Measurements from ENCODE around the gene FAS.

The FAS gene

DNA sequence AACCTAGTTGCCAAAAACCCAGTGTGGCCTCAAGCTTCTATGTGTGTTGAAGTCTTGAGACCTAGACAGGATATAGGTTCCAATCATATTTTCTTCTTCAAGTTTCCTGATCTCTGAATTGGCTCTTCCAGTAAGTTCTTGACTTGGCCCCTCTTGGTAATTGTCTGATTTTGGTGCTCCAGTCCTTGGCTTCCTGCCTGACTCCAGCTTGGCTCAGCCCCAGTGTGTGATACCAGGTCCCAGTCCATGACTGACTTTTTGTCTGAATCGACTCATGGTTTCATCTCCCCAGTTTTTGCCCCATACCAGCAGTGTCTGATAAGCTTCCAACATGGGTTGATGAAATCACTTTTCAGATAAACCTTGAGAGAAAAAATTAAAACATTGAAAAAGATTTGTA is 72.3 kb downstream of the FAS start:
- H2AFZ ChIP-seq (ENCODE audit: low read depth, low read length), result no peak overlapping the region
- H3K27ac ChIP-seq (ENCODE audit: low read length), result no peak overlapping the region
- TF ChIP-seq, protein P1, sequence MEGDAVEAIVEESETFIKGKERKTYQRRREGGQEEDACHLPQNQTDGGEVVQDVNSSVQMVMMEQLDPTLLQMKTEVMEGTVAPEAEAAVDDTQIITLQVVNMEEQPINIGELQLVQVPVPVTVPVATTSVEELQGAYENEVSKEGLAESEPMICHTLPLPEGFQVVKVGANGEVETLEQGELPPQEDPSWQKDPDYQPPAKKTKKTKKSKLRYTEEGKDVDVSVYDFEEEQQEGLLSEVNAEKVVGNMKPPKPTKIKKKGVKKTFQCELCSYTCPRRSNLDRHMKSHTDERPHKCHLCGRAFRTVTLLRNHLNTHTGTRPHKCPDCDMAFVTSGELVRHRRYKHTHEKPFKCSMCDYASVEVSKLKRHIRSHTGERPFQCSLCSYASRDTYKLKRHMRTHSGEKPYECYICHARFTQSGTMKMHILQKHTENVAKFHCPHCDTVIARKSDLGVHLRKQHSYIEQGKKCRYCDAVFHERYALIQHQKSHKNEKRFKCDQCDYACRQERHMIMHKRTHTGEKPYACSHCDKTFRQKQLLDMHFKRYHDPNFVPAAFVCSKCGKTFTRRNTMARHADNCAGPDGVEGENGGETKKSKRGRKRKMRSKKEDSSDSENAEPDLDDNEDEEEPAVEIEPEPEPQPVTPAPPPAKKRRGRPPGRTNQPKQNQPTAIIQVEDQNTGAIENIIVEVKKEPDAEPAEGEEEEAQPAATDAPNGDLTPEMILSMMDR (IDR thresholded peaks at IDR 0.05; ENCODE audit: low read depth, low read length), result no peak
- no peak for TF ChIP-seq EZH2phosphoT487 (IDR thresholded peaks at IDR 0.05; ENCODE audit: low read depth)
- H4K20me1 ChIP-seq (ENCODE audit: insufficient read depth, low read length), result no peaks in the 10 kb centered on the region
- no peaks in the 10 kb centered on the region for H3K27me3 ChIP-seq (ENCODE audit: low read depth, low read length)
- H3K9ac ChIP-seq (ENCODE audit: low read length), result no peak overlapping the region
- no peaks in the 10 kb centered on the region for H3K36me3 ChIP-seq (replicated peaks; ENCODE audit: low read depth, low read length)
- H3K9me3 ChIP-seq (ENCODE audit: insufficient read depth, low read length), result no peaks in the 10 kb centered on the region
- no peak overlapping the region for H3K4me3 ChIP-seq (ENCODE audit: low read length)
- no peaks in the 10 kb centered on the region for H3K79me2 ChIP-seq (ENCODE audit: low read length)
- no peak overlapping the region for H3K4me2 ChIP-seq (ENCODE audit: low read length)
- H3K4me1 ChIP-seq (ENCODE audit: low read length), result no peaks in the 10 kb centered on the region

DNA sequence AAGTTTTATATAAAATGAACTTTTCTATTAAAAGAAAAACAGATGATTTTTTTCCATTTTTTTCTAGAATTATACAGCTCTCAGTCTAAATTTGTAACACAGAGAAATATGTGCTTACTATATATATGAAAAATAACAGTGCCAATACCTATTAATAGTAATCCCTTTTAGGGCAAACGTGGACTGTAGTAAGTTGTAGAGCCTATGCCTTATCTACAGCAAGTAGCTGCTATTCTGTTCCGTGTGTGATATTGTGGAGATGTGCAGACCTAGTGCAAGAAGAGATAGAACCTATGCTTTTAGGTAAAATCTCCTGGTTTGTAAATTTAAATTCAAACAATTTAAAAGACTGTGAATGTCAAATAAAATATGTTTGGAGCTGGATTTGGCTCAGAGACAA is 72.9 kb downstream of the FAS start:
- Histone ChIP-seq H4K20me1 (ENCODE audit: insufficient read depth, low read length) (no peaks in the 10 kb centered on the region), H3K9me3 (ENCODE audit: insufficient read depth, low read length) (no peaks in the 10 kb centered on the region), H3K79me2 (ENCODE audit: low read length) (no peaks in the 10 kb centered on the region), H3K9ac (ENCODE audit: low read length) (no peak overlapping the region), H3K27ac (ENCODE audit: low read length) (no peak overlapping the region), H3K4me3 (ENCODE audit: low read length) (no peak overlapping the region), H3K4me1 (ENCODE audit: low read length) (no peaks in the 10 kb centered on the region), H2AFZ (ENCODE audit: low read depth, low read length) (no peak overlapping the region), H3K36me3 (replicated peaks; ENCODE audit: low read depth, low read length) (no peaks in the 10 kb centered on the region), H3K4me2 (ENCODE audit: low read length) (no peak overlapping the region), H3K27me3 (ENCODE audit: low read depth, low read length) (no peaks in the 10 kb centered on the region)
- no peak for TF ChIP-seq EZH2phosphoT487 (IDR thresholded peaks at IDR 0.05; ENCODE audit: low read depth)
- TF ChIP-seq, protein P1 (IDR thresholded peaks at IDR 0.05; ENCODE audit: low read depth, low read length), result no peak

DNA sequence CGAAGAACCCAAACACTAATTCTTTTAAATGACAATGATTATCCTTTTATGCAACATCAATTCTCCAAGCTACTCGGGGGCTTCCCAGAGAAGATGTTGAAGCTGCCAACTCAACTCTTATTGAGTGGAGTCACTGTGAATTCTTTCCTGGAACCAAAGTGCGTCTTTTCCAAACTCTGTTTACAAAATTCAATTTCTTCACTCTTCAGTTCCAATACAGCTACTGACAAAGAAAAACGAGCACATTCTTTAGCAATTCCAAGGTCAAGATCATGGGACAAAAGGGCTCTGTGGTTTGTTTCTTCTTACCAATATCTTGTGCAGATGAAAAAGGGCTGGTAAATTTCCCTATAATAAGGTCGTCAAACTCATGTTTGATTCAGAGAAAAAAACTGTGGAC is 74.2 kb downstream of the FAS start:
- no peaks in the 10 kb centered on the region for H3K9me3 ChIP-seq (ENCODE audit: insufficient read depth, low read length)
- H3K27ac ChIP-seq (ENCODE audit: low read length), result no peak overlapping the region
- no peaks in the 10 kb centered on the region for H3K36me3 ChIP-seq (replicated peaks; ENCODE audit: low read depth, low read length)
- H3K79me2 ChIP-seq (ENCODE audit: low read length), result no peaks in the 10 kb centered on the region
- H3K4me2 ChIP-seq (ENCODE audit: low read length), result no peak overlapping the region
- no peak overlapping the region for H2AFZ ChIP-seq (ENCODE audit: low read depth, low read length)
- no peak overlapping the region for H3K4me3 ChIP-seq (ENCODE audit: low read length)
- TF ChIP-seq, protein P1 (IDR thresholded peaks at IDR 0.05; ENCODE audit: low read depth, low read length), result no peak
- TF ChIP-seq EZH2phosphoT487 (IDR thresholded peaks at IDR 0.05; ENCODE audit: low read depth), result no peak
- H3K27me3 ChIP-seq (ENCODE audit: low read depth, low read length), result no peaks in the 10 kb centered on the region
- H3K4me1 ChIP-seq (ENCODE audit: low read length), result no peaks in the 10 kb centered on the region
- no peak overlapping the region for H3K9ac ChIP-seq (ENCODE audit: low read length)
- no peaks in the 10 kb centered on the region for H4K20me1 ChIP-seq (ENCODE audit: insufficient read depth, low read length)
